ENCODE measurements around the gene EFTUD2. TPM values are rescaled to one million over a fixed set of nuclear protein-coding genes. Genes with fewer than 3 reads are reported as not detected.

EFTUD2 gene
- total and polyA plus RNA-seq, 2 of the 8 experiments (the other 6 are each of a cell fraction or from before 2014, with no cell fraction given): 118 to 195 TPM

GRCh38 chr17:44899074-44899782 is at the start of gene EFTUD2 (continued):
- no peak for TF ChIP-seq CHD7 (IDR thresholded peaks at IDR 0.05; ENCODE audit: insufficient replicate concordance, low read length)
- no peak for TF ChIP-seq ATF2 (IDR thresholded peaks at IDR 0.05; ENCODE audit: low read length)
- no peak for TF ChIP-seq NRF1 (IDR thresholded peaks at IDR 0.05; ENCODE audit: low read depth, low read length)
- no peak for TF ChIP-seq CEBPB (IDR thresholded peaks at IDR 0.05; ENCODE audit: low read depth, low read length)
- TF ChIP-seq CBX8 (IDR thresholded peaks at IDR 0.05; ENCODE audit: borderline replicate concordance, low read depth, low read length): no peak
- peak; percentile 89 for TF ChIP-seq TBP (IDR thresholded peaks at IDR 0.05; ENCODE audit: low read depth, low read length)
- no peak for TF ChIP-seq FOSL1 (IDR thresholded peaks at IDR 0.05; ENCODE audit: insufficient read depth, low read depth, low read length)
- TF ChIP-seq JUND (IDR thresholded peaks at IDR 0.05; ENCODE audit: low read length): no peak
- 0 out of 2 replicates have a peak, but pooled peaks have one; percentile 45 for TF ChIP-seq GABPA (IDR thresholded peaks at IDR 0.05; ENCODE audit: borderline replicate concordance, insufficient read depth, low read length)
